ENCODE results near the gene SMTNL1. TPM values are rescaled to one million over a fixed set of nuclear protein-coding genes. Genes with fewer than 3 reads are reported as not detected.

SMTNL1 gene
- total and polyA plus RNA-seq, 9 of the 15 experiments (the other 6 are each of a cell fraction or from before 2014, with no cell fraction given): not detected

- no peak for TF ChIP-seq MED1 (CRISPR knock-in tag; IDR thresholded peaks at IDR 0.05; ENCODE audit: borderline replicate concordance)
- no peak for TF ChIP-seq MCM2 (IDR thresholded peaks at IDR 0.05; ENCODE audit: low read depth)
- TF ChIP-seq ZNF764 (CRISPR knock-in tag; IDR thresholded peaks at IDR 0.05; ENCODE audit: low read depth): no peak
- no peak for TF ChIP-seq SAFB2 (IDR thresholded peaks at IDR 0.05; ENCODE audit: borderline replicate concordance, low read depth, low read length, severe bottlenecking)
- no peak for TF ChIP-seq HNRNPL (IDR thresholded peaks at IDR 0.05; ENCODE audit: low read depth, low read length)
- TF ChIP-seq NR2C2 (CRISPR knock-in tag; IDR thresholded peaks at IDR 0.05): no peak
- no peak for TF ChIP-seq NR2C2 (tag; IDR thresholded peaks at IDR 0.05)
- TF ChIP-seq MBD1 (CRISPR knock-in tag; IDR thresholded peaks at IDR 0.05): no peak
- no peak for TF ChIP-seq CHCHD3 (CRISPR knock-in tag; IDR thresholded peaks at IDR 0.05)
- TF ChIP-seq SMAD4 (CRISPR knock-in tag; conservative IDR thresholded peaks at IDR 0.05): no peak
- no peak for TF ChIP-seq OTX1 (CRISPR knock-in tag; IDR thresholded peaks at IDR 0.05)
- no peak for TF ChIP-seq ZBTB43 (CRISPR knock-in tag; IDR thresholded peaks at IDR 0.05)
- peak; percentile 65 for TF ChIP-seq EP400 (IDR thresholded peaks at IDR 0.05)
- TF ChIP-seq PTBP1 (IDR thresholded peaks at IDR 0.05; ENCODE audit: low read depth, low read length): no peak
- peak; percentile 62; the same call in 1 of the 2 replicates for TF ChIP-seq GATAD2B (IDR thresholded peaks at IDR 0.05; ENCODE audit: borderline replicate concordance)
- no peak for TF ChIP-seq CTCFL (IDR thresholded peaks at IDR 0.05; ENCODE audit: borderline replicate concordance, insufficient read depth, low read depth, low read length, poor library complexity, severe bottlenecking)
- TF ChIP-seq ID3 (CRISPR knock-in tag; IDR thresholded peaks at IDR 0.05): no peak
- no peak for TF ChIP-seq ID3 (tag; IDR thresholded peaks at IDR 0.05)
- no peak for TF ChIP-seq PHB2 (IDR thresholded peaks at IDR 0.05; ENCODE audit: low read depth)
- TF ChIP-seq USF1 (CRISPR knock-in tag; IDR thresholded peaks at IDR 0.05): peak; percentile 94
- no peak for TF ChIP-seq MCM5 (IDR thresholded peaks at IDR 0.05; ENCODE audit: low read depth)
These were observed 21.9 kb upstream of the SMTNL1 start, which contains the start of gene SLC43A1 (continued) for GRCh38 chr11:57515332-57516060.

Measured in K562 (cell line).